ENCODE measurements around the gene PPFIA1. TPM values are rescaled to one million over a fixed set of nuclear protein-coding genes. Genes with fewer than 3 reads are reported as not detected.

PPFIA1 gene
- total and polyA plus RNA-seq, 2 of the 13 experiments (the other 11 are each of a cell fraction or from before 2014, with no cell fraction given), result 29.9 to 45.2 TPM

DNA sequence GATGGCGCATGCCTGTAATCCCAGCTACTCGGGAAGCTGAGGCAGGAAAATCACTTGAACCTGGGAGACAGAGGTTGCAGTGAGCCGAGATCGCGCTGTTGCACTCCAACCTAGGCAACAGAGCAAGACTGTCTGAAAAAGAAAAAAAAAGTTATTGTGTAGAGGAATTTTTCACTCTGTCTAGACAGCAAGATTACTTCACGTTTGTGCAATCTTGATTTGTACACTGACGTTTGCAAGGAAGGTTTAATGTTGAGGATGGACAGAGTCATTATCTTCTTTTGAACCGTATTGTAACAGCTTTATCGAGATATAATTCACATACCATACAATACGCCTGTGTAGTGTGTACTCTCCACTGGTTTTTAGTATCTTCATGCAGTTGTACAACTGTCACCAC is 131.5 kb downstream of the PPFIA1 start:
- Histone ChIP-seq H3K4me1 (ENCODE audit: insufficient read depth, low read length) (peaks cover 41% of the 10 kb centered on the region), H4K20me1 (ENCODE audit: insufficient read depth, low read length) (peaks cover 43% of the 10 kb centered on the region), H3K79me2 (ENCODE audit: insufficient read depth, low read length) (peaks cover 71% of the 10 kb centered on the region), H3K27ac (ENCODE audit: extremely low read length, insufficient read depth, low read length) (no peak overlapping the region), H3K4me2 (ENCODE audit: low read depth, low read length) (no peak overlapping the region), H3K4me3 (replicated peaks in 1 of 3; ENCODE audit: insufficient read depth in 1 of 3, low read depth in 2 of 3, low read length in 3 of 3) (no peak overlapping the region), H3K9ac (ENCODE audit: insufficient read depth, low read depth, low read length) (no peak overlapping the region), H3K36me3 (replicated peaks in 1 of 2; ENCODE audit: control insufficient read depth in 1 of 2, insufficient read depth in 2 of 2, low read length in 2 of 2) (peaks cover 10 to 23% of the 10 kb centered on the region in 2 experiments), H3K27me3 (ENCODE audit: control insufficient read depth in 1 of 2, insufficient read depth in 2 of 2, low read length in 2 of 2) (no peaks in the 10 kb centered on the region; a peak in 1 of 5 replicates), H2AFZ (ENCODE audit: low read length) (no peak overlapping the region), H3K9me3 (ENCODE audit: low read length) (no peaks in the 10 kb centered on the region)
- ChIA-PET CTCF (ENCODE audit: low intra/inter-chr PET ratio, low total read pairs) (no interaction called here), POLR2A (no interaction called here)
- 88% methylated on average over 10 of the region's 10 CpGs for WGBS (ENCODE audit: low lambda C conversion rate)
- BruUV-seq (replicated peaks), result TSS peak; percentile 23
- intact Hi-C loops (cut with micrococcal nuclease; ENCODE audit: unreplicated experiment) (no loop called here), in situ Hi-C loops (cut with HindIII; ENCODE audit: extremely low pct_ligation_motif_present, low pct_unique_long_range_greater_than_20kb) (no loop called here)
- TF ChIP-seq ZNF644 (CRISPR knock-in tag; IDR thresholded peaks at IDR 0.05; ENCODE audit: low read depth), result no peak
- ATAC-seq (no peak), DNase-seq (ENCODE audit: low spot score) (no peak), FAIRE-seq (no peak)

GRCh38 chr11:70402685-70403084 is 132.2 kb downstream of the PPFIA1 start:
- DNase-seq (ENCODE audit: low spot score) (no peak), FAIRE-seq (no peak), ATAC-seq (no peak)
- ChIA-PET CTCF (ENCODE audit: low intra/inter-chr PET ratio, low total read pairs) (no interaction called here), POLR2A (interaction anchor here (0.7 kb wide), 1 partner anchor 32 kb away, joined by 4 read pairs; no protein-coding TSS in a partner anchor)
- H3K79me2 ChIP-seq (ENCODE audit: insufficient read depth, low read length), result peaks cover 65% of the 10 kb centered on the region
- H3K9me3 ChIP-seq (ENCODE audit: low read length), result no peaks in the 10 kb centered on the region
- peaks cover 43% of the 10 kb centered on the region for H4K20me1 ChIP-seq (ENCODE audit: insufficient read depth, low read length)
- H3K27ac ChIP-seq (ENCODE audit: extremely low read length, insufficient read depth, low read length), result peak overlapping the region; percentile 0
- no peak overlapping the region for H3K4me2 ChIP-seq (ENCODE audit: low read depth, low read length)
- H3K27me3 ChIP-seq (ENCODE audit: control insufficient read depth in 1 of 2, insufficient read depth in 2 of 2, low read length in 2 of 2), result no peaks in the 10 kb centered on the region; a peak in 1 of 5 replicates
- no peak overlapping the region for H3K9ac ChIP-seq (ENCODE audit: insufficient read depth, low read depth, low read length)
- H3K36me3 ChIP-seq (replicated peaks in 1 of 2; ENCODE audit: control insufficient read depth in 1 of 2, insufficient read depth in 2 of 2, low read length in 2 of 2), result peaks cover 13 to 29% of the 10 kb centered on the region in 2 experiments
- H3K4me3 ChIP-seq (replicated peaks in 1 of 3; ENCODE audit: insufficient read depth in 1 of 3, low read depth in 2 of 3, low read length in 3 of 3), result no peak overlapping the region
- 82% methylated on average over 1 of the region's 1 CpG for WGBS (ENCODE audit: low lambda C conversion rate)
- in situ Hi-C loops (cut with HindIII; ENCODE audit: extremely low pct_ligation_motif_present, low pct_unique_long_range_greater_than_20kb), result no loop called here
- peaks cover 36% of the 10 kb centered on the region for H3K4me1 ChIP-seq (ENCODE audit: insufficient read depth, low read length)
- intact Hi-C loops (cut with micrococcal nuclease; ENCODE audit: unreplicated experiment), result no loop called here
- no peak overlapping the region for H2AFZ ChIP-seq (ENCODE audit: low read length)
- TF ChIP-seq ZNF816 (CRISPR knock-in tag; IDR thresholded peaks at IDR 0.05; ENCODE audit: borderline replicate concordance), result no peak
- TF ChIP-seq NFE2 (CRISPR knock-in tag; IDR thresholded peaks at IDR 0.05), result peak; percentile 52; the same call in 1 of the 2 replicates
- TF ChIP-seq NFE2L2 (IDR thresholded peaks at IDR 0.05; ENCODE audit: low read length), result peak; percentile 53; the same call in 1 of the 2 replicates
- no peak for TF ChIP-seq ZNF274 (CRISPR knock-in tag; IDR thresholded peaks at IDR 0.05)
- BruUV-seq (replicated peaks), result no TSS peak

All from HepG2 (cell line).